ENCODE measurements around the gene FGFR2.

FGFR2 gene

DNA sequence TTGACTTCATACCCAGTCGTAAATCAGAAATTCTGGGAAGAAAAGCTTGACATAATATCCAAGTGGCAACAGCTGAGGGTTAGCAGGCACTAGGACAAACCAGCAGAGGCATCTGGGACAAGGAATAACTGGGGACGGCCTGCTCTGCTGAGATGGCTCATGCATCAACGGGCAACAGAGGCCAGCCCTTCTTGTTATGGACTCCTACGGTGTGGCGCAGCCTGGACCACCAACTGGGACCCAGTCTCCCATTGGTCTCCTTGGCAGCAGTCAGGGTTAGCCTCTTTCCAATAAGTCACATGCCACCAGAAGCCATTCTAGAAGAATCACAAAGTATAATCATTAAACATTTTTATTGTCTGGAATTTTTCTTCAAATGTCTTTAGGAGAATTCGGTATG is 15.0 kb downstream of the FGFR2 start:
- no peak for TF ChIP-seq ZFX (IDR thresholded peaks at IDR 0.05)
- TF ChIP-seq, protein P1, sequence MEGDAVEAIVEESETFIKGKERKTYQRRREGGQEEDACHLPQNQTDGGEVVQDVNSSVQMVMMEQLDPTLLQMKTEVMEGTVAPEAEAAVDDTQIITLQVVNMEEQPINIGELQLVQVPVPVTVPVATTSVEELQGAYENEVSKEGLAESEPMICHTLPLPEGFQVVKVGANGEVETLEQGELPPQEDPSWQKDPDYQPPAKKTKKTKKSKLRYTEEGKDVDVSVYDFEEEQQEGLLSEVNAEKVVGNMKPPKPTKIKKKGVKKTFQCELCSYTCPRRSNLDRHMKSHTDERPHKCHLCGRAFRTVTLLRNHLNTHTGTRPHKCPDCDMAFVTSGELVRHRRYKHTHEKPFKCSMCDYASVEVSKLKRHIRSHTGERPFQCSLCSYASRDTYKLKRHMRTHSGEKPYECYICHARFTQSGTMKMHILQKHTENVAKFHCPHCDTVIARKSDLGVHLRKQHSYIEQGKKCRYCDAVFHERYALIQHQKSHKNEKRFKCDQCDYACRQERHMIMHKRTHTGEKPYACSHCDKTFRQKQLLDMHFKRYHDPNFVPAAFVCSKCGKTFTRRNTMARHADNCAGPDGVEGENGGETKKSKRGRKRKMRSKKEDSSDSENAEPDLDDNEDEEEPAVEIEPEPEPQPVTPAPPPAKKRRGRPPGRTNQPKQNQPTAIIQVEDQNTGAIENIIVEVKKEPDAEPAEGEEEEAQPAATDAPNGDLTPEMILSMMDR (conservative IDR thresholded peaks at IDR 0.05) = no peak
- H3K27ac ChIP-seq = no peak overlapping the region

DNA sequence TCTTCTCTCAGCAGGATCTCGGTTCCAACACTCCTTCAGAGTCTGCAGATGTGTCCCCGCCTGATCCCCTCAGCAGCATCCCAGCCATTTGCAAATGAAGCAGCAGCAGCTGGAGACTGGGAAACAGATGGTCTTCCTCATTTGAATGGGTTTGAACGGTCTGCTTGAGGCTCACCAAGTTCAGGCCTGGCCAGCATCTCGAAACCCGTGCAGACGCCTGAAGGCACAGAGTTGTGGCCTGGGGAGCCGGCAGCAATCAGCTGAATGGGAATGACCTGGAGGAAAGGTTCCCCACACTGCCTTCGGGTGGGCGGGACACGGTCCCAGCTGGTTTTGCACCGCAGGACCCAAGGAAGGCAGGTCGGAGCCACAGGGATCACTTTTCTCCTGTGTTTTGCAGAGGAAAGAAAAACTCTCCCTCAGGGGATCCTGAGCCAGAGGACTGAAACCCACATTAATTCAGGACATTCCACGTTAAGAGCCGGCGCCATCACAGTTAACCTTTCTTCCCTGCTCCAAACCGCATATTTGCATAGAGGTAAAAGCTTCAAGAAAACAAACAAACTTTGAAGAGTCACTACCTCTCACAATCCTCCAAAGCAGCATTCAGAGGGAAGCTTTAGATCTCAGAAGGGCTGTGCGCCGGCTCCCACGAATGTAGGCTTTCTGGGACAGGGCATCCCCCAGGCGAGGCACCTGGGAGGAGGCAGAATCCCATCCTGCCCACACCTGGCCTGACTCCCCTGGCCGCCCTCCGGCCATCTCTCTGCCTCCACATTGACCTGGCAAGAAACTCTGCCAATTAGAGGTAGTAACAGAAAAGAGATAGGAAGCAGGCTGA is 17.7 kb downstream of the FGFR2 start:
- TF ChIP-seq ZFX (IDR thresholded peaks at IDR 0.05) = no peak
- TF ChIP-seq, protein P1 (conservative IDR thresholded peaks at IDR 0.05) = no peak
- H3K27ac ChIP-seq = no peak overlapping the region

DNA sequence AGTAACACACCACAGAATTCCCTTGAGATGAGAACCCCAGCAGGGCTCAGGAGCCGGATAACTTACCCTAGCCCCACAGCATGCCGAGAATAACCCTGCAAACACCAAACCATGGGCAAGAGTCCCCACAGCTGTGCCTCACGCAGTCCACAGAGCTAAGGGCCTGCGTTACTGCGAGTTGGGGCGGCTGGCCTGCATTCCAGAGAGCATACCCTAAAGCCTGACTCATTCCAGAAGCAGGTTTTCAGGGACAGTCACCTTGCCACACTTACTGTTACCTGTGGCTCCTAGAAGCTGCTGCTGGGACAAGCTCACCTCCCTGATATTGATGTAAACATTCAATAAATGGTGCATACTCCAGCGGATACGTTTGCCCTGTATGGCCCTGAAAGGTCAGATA is 18.6 kb downstream of the FGFR2 start:
- TF ChIP-seq ZFX (IDR thresholded peaks at IDR 0.05) = no peak
- TF ChIP-seq, protein P1 (conservative IDR thresholded peaks at IDR 0.05) = no peak
- H3K27ac ChIP-seq = no peak overlapping the region

DNA sequence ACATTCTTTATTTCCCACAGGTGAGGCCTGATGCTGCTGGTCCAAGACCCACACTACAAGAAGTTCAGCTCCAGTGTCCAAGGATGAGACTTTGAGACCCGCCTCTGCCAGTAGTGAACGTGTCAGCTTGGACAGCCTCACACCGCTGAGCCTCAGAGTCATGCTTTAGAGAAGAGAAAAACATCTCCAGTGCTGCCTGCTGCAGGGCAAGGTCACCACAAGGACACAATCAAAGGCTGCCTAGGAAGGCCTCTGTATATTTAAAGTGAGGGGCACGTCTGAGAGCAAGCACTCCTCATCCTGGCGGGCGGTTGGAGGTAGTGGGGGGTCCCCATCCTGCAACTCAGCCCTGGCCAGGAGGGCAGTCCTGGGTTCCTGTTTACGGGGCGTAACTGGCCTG is 19.3 kb downstream of the FGFR2 start:
- H3K27ac ChIP-seq = no peak overlapping the region
- TF ChIP-seq, protein P1 (conservative IDR thresholded peaks at IDR 0.05) = no peak
- TF ChIP-seq ZFX (IDR thresholded peaks at IDR 0.05) = no peak

DNA sequence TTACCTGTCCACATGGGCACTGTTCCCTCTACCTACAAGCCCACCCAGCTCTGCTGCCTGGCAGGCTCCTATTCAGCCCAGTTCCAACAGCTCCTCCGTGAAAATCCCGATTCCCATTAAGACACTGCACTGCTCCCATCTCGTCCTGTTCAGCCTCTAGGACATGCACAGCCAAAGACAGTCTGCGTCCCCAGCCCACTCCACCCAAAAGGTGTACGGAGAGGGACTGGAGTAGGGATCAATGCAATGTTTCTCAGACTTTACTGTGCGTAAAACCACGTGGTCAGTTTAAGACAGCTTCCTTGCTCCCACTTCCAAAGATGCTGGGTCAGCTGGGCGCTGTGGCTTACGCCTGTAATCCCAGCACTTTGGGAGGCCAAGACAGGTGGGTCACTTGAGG is 19.9 kb downstream of the FGFR2 start:
- H3K27ac ChIP-seq = no peak overlapping the region
- TF ChIP-seq, protein P1 (conservative IDR thresholded peaks at IDR 0.05) = no peak
- TF ChIP-seq ZFX (IDR thresholded peaks at IDR 0.05) = no peak

DNA sequence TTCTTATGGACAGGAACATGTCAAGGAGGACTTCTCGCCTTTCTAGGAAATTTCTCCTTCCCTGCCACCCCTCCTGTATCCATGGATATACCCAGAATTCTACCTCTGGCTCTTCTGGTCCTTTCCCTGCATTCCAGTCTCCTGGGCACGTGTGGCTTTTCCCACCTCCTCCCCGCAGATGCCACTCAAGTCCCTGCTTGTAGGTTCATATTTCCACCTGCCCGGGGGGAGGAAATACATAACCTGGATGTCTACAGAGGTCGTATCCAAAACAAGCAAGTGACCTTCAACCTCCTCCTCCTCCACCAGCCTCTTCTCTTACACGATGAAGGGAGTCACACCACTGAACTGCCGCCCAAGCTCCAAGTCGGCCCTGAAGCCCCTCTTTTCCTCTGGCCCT is 20.7 kb downstream of the FGFR2 start:
- no peak overlapping the region for H3K27ac ChIP-seq
- TF ChIP-seq ZFX (IDR thresholded peaks at IDR 0.05) = no peak
- TF ChIP-seq, protein P1 (conservative IDR thresholded peaks at IDR 0.05) = no peak

DNA sequence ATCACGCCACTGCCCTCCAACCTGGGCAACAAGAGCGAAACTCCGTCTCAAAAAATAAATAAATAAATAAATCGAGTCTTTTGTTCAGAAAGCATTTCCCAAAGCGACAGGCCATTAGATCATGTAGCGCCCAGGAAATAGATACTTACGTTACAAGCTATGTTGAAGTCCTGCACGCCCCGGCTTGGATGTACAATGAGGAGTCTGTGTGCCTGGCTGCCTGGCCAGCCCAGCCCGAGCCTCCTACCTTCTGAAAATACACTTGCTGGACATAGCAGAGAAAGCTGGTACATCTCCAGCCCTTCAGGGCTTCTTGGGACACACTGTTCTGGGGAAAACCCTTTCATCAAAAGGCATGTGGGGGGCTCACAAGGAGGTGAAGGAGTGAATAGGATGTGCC is 22.1 kb downstream of the FGFR2 start:
- TF ChIP-seq ZFX (IDR thresholded peaks at IDR 0.05) = no peak
- TF ChIP-seq, protein P1 (conservative IDR thresholded peaks at IDR 0.05) = no peak
- H3K27ac ChIP-seq = no peak overlapping the region

Measured in C4-2B (cell line).